Measurements from ENCODE around the gene KEAP1.
A peak's percentile ranks its signal among the peaks of the same experiment; 100 is the strongest.
"Not testable (repeated sequence)": the region's sequence is repeated elsewhere in the genome, so short reads cannot be mapped to it uniquely, and the experiment has no call there.

Gene KEAP1

DNA sequence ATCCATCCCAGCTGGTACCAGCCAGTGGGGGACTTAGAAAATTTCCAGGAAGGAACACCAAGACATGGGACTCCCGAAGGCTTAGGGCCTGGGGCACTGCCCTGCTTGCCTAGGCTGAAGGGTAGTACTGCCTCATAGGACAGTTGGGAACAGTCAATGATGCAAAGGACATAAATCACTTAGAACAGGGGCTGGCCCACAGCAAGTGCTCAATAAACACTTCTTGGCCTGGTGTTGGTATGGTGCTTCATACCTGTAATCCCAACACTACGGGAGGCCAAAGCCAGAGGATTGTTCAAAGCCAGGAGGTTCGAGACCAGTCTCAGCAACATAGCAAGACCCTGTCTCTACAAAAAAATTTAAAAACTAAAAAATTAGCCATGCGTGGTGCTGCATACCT, 5.8 kb downstream of the KEAP1 start:
- DNase-seq (ENCODE audit: low read depth), result no peak

DNA sequence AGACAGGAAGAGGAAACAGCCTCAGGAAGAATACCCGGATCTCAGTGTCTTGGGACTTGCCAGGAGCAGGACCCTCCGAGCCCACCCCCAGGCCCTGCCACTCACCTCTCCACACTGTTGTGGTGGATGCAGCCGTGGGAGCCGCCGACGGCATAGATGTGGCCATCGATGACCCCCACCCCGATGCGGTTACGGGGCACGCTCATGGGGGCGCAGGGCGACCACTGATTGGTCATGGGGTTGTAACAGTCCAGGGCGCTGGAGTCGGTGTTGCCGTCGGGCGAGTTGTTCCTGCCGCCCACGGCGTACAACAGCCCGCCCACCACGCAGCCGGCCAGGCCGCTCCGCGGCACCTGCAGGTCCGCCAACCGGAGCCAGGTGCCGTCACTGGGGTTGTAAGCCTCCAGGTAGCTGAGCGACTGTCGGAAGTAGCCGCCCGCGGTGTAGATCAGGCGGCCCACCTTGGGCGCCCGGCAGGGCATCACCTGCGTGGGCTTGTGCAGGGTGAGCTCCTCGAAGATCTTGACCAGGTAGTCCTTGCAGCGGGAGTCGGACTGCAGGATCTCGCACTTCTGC, 11.6 kb downstream of the KEAP1 start:
- no peak for DNase-seq (ENCODE audit: low read depth)

DNA sequence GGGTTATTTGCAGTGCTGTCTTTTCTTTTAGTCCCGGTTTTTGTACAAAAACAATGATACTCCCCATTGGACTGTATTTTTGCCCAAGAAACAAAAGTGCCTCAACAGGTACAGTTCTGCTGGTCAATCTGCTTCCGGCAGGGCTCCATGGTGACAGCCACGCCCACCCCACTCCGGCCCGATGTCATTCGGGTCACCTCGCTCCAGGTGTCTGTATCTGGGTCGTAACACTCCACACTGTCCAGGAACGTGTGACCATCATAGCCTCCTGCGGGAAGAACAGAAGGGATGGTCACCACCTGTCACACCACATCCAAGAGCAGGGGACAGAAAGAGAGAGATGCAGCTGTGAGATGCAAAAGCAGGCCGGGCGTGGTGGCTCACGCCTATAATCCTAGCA, 16.6 kb downstream of the KEAP1 start:
- DNase-seq (ENCODE audit: low read depth), result no peak

DNA sequence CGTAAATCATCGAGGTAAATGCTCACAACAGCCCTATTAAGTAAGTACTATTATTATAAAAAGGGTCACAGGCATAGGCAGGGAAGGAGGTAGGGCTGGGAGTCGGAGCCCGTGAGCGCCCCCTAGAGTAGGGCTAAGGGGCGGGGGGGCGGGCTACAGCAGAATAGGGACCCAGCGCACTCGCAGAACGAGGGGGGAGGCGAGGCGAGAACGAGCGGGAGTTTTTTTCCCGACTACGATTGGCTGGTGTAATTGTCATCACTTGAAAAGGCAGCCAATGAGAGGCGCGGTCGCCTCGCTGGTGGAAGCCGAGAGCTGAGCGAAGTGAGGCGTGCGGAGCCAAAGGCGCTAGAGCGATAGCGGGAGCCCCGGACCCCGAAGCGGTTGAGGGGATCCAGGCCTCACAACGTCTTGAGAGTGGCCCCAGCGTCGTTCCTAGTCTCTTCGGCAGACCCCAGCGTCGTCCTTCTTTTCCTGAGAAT, 24.2 kb downstream of the KEAP1 start:
- DNase-seq (ENCODE audit: low read depth), result peak; percentile 51

DNA sequence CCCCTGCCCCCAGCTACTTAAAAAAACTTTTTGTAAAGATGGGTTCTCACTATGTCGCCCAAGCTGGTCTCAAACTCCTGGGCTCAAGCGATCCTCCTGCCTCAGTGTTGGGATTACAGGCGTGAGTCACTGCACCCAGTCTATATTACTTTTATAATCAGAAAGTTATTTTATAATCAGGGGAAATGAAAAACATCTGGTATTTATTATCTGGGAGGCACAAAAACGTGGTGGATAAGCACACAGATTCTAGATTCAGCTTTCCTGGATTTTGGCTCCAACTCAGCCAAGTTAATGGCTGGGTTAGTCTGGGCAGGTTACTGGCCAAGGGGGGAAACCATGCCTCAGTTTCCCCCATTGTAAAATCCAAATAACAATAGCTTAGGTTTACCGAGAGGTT, 24.7 kb downstream of the KEAP1 start:
- no peak for DNase-seq (ENCODE audit: low read depth)

DNA sequence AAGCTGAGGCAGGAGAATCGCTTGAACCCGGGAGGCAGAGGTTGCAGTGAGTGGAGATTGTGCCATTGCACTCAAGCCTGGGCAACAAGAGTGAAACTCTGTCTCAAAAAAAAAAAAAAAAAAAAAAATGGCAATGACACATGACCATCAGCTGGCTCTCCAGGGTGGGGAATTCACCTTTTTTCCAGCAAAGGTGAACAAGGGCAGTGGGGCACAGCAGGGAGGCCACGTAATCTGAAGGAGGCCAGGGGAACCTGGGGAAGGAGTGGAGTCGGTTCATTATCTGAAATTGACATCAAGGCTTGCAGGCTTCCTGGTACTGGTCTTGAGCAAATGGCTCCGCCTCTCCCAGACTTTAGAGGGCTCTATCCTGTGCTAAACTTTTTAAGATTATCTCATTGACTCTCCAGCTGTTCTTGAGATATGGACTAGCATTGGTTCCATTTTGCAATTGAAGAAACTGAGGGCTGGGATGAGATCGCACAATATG, 28.1 kb downstream of the KEAP1 start:
- DNase-seq (ENCODE audit: low read depth), result no peak

DNA sequence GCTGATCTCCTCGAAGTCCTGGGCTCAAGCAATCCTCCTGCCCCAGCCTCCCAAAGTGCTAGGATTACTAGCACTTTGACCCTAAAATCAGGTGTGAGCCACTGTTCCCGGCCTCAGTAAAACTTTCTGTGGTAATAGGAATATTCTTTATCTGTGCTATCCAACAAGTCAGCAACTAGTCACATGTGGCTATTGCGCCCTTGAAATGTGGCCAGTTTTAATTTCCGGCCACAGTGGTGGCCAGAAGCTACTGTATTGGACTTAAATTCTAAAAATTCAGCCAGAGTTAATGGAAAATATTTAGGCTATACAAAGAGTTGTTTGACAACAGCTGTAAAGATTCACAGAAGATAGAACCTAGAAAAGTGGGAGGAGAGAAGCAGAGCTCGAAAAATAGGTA, 30.0 kb downstream of the KEAP1 start:
- no peak for DNase-seq (ENCODE audit: low read depth)

DNA sequence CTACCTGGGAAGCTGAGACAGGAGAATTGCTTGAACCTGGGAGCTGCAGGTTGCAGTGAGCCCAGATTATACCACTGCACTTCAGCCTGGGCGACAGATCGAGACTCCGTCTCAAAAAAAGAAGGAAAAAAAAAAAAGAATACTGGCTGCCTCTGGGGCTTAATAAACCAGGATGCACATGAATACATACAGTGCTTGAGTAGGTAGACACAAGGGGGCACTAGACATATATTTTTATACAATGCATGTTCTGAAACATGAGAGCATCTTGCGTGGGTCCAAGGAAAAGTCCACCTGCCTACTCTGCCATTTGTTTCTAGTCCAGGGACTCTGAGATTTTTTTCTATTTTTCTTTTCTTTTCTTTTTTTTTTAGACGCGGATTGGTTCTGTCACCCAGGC, 31.2 kb downstream of the KEAP1 start:
- no peak for DNase-seq (ENCODE audit: low read depth)

DNA sequence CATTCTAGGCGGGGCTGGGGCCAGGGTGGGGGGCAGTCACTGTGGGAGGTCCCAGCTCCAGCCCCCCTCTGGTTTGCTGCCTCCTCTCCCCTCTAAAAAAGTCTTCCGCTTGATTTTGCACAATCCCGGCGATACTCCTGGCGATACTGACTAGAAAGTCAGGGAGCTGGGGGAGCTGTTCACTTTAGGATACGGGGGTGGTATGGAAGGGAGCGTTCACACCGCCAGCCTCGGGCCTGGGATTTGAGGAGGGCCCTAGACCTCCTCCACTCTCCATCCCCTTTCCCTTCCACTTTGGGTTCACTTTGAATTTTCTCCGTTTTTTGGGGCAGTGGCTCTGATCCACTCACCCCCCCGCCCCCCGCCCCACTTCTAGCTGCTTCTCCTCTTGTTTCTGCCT, 35.0 kb downstream of the KEAP1 start:
- DNase-seq (ENCODE audit: low read depth), result no peak

DNA sequence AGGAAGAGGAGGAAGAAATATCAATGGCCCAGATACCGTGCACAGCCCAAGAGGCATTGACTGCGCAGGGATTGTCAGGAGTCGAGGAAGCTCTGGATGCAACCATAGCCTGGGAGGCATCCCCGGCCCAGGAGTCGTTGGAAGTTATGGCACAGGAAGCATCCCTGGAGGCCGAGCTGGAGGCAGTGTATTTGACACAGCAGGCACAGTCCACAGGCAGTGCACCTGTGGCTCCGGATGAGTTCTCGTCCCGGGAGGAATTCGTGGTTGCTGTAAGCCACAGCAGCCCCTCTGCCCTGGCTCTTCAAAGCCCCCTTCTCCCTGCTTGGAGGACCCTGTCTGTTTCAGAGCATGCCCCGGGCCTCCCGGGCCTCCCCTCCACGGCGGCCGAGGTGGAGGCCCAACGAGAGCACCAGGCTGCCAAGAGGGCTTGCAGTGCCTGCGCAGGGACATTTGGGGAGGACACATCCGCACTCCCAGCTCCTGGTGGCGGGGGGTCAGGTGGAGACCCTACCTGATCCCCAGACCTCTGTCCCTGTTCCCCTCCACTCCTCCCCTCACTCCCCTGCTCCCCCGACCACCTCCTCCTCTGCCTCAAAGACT, 36.0 kb downstream of the KEAP1 start:
- no peak for DNase-seq (ENCODE audit: low read depth)

DNA sequence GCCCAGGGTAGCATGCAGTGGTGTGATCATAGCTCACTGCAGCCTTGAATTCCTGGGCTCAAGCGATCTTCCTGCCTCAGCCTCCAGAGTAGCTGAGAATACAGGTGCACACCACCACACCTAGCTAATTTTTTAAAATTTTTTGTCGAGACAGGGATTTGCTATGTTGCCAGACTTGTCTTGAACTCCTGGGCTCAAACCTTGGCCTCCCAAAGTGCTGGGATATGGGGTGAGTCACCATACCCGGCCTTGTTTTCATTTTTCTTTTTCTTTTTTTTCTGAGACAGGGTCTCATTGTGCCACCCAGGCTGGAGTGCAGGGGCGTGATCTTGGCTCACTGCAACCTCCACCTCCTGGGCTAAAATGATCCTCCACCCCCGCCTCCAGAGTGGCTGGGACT, 38.7 kb downstream of the KEAP1 start:
- no peak for DNase-seq (ENCODE audit: low read depth)

DNA sequence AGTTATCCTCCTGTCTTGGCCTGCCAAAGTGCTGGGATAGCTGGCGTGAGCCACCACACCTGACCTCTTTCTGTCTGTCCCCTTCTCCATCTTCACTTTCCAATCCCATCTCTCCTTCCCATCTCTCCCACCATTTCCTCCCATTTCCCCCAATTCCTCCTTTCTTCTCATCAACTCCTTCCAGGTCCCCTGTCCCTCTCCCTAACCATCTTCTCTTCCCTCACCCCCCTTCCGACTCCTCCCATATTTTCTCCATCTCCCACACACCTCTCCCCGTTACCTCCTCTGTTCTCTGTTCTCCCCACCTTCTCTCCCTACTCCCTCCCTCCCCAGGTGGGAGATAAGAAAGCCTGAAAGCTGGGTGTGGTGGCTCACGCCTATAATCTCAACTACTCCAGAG, 40.6 kb downstream of the KEAP1 start:
- no peak for DNase-seq (ENCODE audit: low read depth)

DNA sequence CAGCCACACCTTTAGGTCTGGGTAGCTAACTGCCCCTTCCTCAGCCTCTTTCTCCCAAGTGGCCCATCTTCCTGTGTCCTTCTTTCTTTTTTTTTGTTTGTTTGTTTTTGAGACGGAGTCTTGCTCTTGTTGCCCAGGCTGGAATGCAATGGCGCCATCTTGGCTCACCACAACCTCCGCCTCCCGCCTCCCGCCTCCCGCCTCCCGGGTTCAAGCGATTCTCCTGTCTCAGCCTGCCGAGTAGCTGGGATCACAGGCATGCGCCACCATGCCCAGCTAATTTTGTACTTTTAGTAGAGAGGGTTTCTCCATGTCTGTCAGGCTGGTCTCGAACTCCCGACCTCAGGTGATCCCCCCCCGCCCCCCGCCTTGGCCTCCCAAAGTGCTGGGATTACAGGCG, 41.1 kb downstream of the KEAP1 start:
- not testable (repeated sequence) for DNase-seq (ENCODE audit: low read depth)

DNA sequence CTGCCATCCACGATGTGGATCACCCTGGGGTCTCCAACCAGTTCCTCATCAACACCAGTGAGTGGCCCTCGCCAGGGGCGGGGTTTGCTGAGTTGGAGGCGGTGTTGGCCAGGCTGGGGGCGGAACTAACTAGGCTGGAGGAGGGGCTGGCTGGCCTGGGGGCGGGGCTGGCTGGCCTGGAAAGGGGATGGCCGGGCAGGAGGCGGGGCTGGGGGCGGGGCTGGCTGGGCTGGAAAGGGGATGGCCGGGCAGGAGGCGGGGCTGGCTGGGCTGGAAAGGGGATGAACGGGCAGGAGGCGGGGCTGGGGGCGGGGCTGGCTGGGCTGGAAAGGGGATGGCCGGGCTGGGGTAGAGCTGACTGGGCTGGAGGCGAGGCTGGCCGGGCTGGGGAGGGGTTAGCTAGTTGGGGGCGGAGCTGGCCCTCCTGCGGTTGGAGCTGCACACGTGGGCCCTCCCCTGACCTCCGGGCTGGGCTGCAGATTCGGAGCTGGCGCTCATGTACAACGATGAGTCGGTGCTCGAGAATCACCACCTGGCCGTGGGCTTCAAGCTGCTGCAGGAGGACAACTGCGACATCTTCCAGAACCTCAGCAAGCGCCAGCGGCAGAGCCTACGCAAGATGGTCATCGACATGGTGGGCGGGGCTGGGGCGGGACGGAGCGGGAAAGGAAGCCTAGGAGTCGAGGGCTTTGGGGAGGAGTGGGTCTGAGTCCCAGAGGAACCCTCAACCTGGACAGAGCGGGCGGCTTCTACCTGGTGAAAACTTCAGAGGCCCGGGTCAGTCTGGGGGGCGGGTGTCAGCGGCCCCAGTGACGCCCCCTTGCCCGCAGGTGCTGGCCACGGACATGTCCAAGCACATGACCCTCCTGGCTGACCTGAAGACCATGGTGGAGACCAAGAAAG, 41.9 kb downstream of the KEAP1 start:
- DNase-seq (ENCODE audit: low read depth), result peak; percentile 72

DNA sequence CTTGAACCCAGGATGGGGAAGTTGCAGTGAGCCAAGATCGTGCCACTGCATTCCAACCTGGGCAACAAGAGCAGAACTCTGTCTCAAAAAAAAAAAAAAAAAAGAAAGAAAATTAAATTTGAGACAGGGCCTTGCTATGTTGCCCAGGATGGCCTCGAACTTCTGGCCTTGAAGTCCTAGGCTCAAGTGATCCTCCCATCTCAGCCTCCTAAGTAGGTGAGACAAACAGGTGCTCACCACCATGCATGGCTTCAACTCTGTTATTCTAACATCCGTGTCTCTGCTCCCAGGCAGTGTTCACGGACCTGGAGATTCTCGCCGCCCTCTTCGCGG, 42.5 kb downstream of the KEAP1 start:
- DNase-seq (ENCODE audit: low read depth), result no peak

DNA sequence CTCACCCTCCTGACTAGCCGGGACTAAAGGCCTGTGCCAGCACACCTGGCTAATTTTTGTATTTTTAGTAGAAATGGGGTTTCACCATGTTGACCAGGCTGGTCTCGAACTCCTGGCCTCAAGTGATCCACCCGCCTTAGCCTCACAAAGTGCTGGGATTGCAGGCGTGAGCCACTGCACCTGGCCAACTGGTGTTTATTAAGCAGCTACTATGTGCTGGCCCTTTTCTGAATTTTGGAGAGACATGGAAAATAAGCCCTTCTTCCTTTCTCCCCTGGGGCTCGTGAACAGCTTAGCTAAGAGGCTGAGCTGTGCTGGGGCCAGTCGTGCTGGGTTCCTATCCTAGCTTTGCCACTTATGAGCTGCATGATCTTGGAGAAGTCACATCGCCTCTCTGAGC, 44.4 kb downstream of the KEAP1 start:
- not testable (repeated sequence) for DNase-seq (ENCODE audit: low read depth)

DNA sequence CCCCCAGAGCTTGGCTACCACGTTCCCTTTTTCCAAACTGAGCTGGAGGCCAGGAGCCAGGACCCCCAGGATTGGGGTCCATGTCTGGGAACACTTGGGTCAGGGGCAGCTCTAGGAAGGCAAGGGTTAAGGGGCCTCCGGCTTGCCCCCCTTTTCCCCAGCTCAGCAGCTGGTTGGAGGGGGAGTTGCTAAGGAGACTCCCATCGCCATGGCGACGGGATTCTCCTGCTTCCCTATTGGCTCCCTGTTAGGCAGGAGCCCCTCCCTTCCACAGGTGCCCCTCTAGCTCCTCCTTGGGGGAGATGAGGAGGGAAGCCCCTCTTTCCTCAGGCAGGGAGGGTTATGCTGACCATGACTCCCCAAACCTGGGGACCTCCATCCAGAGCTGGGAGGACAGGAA, 48.9 kb downstream of the KEAP1 start:
- no peak for DNase-seq (ENCODE audit: low read depth)

DNA sequence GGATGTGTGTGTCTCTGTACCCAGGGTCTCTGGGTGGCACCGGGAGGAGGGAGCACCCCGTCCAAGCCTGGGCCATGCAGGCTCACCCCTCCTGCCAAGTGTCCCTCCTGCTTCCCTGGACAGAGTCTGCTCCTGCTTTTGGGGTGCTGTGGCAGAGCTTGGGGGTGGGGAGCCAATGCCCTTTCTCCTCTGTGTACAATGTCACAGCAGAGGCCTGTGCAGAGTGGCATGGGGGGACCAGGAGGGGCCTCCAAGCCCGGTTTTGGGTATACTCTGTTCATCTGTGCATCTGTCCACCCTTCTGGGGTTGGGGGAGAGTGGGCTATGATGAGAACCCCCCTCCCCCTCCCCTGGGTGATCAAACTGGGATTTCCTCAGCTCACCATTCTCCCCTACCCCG, 49.3 kb downstream of the KEAP1 start:
- no peak for DNase-seq (ENCODE audit: low read depth)

DNA sequence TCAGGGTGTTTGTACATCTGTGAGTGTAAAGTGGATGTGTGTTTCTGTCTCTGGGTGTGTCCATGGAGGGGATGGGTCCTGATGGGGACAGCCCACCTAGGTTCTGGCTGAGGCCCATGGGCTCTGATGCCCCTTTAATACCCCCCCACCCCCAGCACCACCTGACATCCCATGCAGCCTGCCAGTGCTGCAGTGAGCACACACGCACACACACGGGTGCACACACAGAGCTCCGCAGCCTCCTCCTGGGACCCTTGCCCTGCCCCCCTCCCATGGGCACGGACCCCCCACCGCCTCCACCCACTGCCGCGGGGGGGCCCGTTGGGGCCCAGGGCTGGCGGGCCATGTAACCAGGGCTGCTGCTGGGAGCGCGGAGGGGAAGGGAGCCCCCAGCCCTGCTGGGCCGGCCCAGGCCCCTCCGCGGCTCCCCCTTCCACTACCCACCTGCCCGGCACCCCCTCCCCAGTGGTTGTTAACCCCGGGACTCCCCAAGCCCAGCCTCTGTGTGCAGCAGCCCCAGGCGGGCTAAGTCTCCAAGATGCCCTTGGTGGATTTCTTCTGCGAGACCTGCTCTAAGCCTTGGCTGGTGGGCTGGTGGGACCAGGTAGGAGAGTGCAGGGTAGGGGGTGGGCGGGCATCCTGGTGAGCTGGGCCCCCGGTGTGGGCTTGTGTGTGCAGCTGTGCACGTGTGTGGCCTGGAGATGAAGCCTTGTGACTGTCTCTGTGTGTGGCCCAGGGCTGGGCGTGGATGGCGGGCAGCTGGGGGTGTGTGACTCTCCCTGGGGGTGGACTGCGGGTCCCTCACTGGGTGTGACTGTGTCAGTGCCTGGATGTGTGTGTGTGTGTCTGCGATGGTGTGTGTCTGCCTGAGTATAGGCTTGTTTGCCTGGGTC, 50.2 kb downstream of the KEAP1 start:
- no peak for DNase-seq (ENCODE audit: low read depth)

DNA sequence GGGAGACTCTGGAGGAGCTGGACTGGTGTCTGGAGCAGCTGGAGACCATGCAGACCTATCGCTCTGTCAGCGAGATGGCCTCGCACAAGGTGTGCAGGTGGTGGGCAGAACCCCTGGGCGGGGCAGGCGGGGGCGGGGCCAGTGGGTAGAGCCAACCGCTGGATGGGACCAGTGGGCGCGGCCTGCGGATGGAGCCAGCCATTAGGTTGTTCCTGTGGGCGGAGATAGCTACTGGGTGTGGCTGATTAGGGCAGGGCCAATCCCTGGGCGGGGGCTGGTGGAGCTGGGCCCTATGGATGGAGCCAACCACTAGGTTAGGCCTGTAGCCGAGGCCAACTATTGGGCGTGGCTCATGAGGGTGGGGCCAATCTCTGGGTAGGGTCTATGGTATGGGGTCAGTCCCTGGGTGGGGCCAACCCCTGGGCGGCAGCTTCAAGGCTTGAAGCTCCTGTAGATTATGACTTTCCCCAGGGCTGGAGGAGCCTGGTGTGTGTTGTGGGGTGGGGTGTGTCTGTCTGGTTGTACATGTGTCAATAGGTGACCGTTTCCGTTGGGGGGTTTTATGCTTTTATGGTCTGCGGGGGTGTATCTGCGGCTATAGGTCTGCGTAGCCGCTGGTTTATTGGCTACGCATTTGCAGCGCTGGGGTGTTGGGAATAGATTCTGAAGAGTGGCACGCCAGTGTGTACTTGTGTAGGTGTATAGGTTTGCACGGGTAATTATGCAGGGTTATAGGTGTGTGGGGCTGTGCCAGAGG, 52.1 kb downstream of the KEAP1 start:
- DNase-seq (ENCODE audit: low read depth), result no peak

DNA sequence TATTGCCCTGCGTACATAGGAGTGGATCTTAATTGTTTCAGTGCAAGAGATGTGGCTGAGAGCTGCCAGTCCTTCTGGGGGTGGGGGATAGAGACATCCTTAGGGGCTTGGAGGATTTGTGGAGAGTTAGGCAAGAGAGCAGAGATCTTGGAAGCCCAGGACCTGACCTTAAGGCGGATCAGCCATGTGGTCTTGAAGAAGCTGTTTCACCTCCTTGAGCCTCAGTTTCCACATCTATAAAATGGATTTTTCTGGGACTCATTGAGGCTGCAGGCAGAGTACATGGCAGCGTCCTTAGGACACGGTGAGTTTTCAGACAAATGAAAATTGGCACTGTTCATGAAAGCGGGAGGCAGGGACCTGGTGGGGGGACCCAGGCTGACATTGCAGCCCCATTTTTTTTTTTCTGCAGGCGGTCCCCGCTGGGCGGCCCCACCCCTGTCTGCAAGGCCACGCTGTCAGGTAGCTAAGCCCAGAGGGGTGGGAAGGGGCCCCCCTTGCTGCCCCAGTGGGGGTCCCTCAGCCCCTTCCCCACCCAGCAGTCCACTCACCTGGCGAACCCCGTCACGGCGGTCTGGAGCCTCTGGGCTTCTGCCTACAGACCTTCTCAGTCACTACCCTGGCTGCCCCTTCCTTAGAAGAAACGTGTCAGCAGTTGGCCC, 52.8 kb downstream of the KEAP1 start:
- DNase-seq (ENCODE audit: low read depth), result no peak

Data from non-pigmented ciliary epithelial cell (primary cell).